GM21526 (cell line): ENCODE data around the gene FTH1.
A peak's percentile ranks its signal among the peaks of the same experiment; 100 is the strongest.
"Not testable (repeated sequence)": the region's sequence is repeated elsewhere in the genome, so short reads cannot be mapped to it uniquely, and the experiment has no call there.

Source experiments
- ATAC-seq: cut with Tn5 transposase; IDR thresholded peaks from one replicate; pipeline ENCODE4 v1.9.1; 2021; ENCODE audit warnings: moderate library complexity; ENCODE audit not compliant: unreplicated experiment, low FRiP score

FTH1 gene

GRCh38 chr11:61978703-61979661, 11.5 kb upstream of the FTH1 start:
- ATAC-seq, result no peak

- no peak for ATAC-seq
These were observed 9.5 kb upstream of the FTH1 start for GRCh38 chr11:61976813-61977475.

GRCh38 chr11:61976420-61976800, 9.0 kb upstream of the FTH1 start:
- ATAC-seq, result no peak

- no peak for ATAC-seq
These were observed 8.4 kb upstream of the FTH1 start for GRCh38 chr11:61975638-61976419.

- no peak for ATAC-seq
These were observed 7.6 kb upstream of the FTH1 start for GRCh38 chr11:61974766-61975631.

- no peak for ATAC-seq
These were observed 6.2 kb upstream of the FTH1 start for GRCh38 chr11:61973476-61974162.

GRCh38 chr11:61972672-61973475, 5.4 kb upstream of the FTH1 start:
- no peak for ATAC-seq

- ATAC-seq, result no peak
These were observed 4.8 kb upstream of the FTH1 start for GRCh38 chr11:61972112-61972671.

- no peak for ATAC-seq
These were observed 4.0 kb upstream of the FTH1 start for GRCh38 chr11:61971248-61972111.

GRCh38 chr11:61969838-61970662, 2.6 kb upstream of the FTH1 start:
- ATAC-seq, result no peak

GRCh38 chr11:61969391-61969758, 1.9 kb upstream of the FTH1 start:
- no peak for ATAC-seq

GRCh38 chr11:61968758-61969390, 1.4 kb upstream of the FTH1 start:
- ATAC-seq, result no peak

GRCh38 chr11:61967924-61968757, 707 bp upstream of the FTH1 start:
- ATAC-seq, result peak; percentile 19

GRCh38 chr11:61966734-61967115, 709 bp downstream of the FTH1 start:
- ATAC-seq, result no peak

GRCh38 chr11:61964666-61965271, 2.7 kb downstream of the FTH1 start:
- ATAC-seq, result not testable (repeated sequence)
